Panc1 (cell line): ENCODE results near the gene CXCR6.

Experiments
- POLR2AphosphoS5 ChIP-seq: IDR thresholded peaks from 2 replicates; pipeline ENCODE4 v1.6.1; 2012; ENCODE audit warnings: mild to moderate bottlenecking, low read depth, low read length, moderate library complexity
- REST ChIP-seq, 2 experiments: IDR thresholded peaks; 2 replicates each; pipeline ENCODE4 v1.6.1; 2011 to 2012; ENCODE audit warnings: low read depth in 2 of 2, control low read depth in 1 of 2, low read length in 1 of 2, mild to moderate bottlenecking in 1 of 2, moderate library complexity in 1 of 2; ENCODE audit not compliant: insufficient read depth in 1 of 2
- SIN3A ChIP-seq: IDR thresholded peaks from 2 replicates; pipeline ENCODE4 v1.6.1; 2012; ENCODE audit warnings: low read depth, mild to moderate bottlenecking, low read length, moderate library complexity, borderline replicate concordance; ENCODE audit not compliant: insufficient read depth
- TCF7L2 ChIP-seq: IDR thresholded peaks from 2 replicates; pipeline ENCODE4 v1.6.1; 2011; ENCODE audit warnings: mild to moderate bottlenecking, low read depth, low read length, inconsistent platforms
- TF ChIP-seq, protein P1 (sequence below): fragments of 450-650 bp; IDR thresholded peaks from 2 replicates; pipeline ENCODE4 v1.5.1; 2017; ENCODE audit warnings: mild to moderate bottlenecking

- TF ChIP-seq, protein P1, sequence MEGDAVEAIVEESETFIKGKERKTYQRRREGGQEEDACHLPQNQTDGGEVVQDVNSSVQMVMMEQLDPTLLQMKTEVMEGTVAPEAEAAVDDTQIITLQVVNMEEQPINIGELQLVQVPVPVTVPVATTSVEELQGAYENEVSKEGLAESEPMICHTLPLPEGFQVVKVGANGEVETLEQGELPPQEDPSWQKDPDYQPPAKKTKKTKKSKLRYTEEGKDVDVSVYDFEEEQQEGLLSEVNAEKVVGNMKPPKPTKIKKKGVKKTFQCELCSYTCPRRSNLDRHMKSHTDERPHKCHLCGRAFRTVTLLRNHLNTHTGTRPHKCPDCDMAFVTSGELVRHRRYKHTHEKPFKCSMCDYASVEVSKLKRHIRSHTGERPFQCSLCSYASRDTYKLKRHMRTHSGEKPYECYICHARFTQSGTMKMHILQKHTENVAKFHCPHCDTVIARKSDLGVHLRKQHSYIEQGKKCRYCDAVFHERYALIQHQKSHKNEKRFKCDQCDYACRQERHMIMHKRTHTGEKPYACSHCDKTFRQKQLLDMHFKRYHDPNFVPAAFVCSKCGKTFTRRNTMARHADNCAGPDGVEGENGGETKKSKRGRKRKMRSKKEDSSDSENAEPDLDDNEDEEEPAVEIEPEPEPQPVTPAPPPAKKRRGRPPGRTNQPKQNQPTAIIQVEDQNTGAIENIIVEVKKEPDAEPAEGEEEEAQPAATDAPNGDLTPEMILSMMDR = no peak
- TF ChIP-seq REST (IDR thresholded peaks at IDR 0.05; ENCODE audit: insufficient read depth in 1 of 2, low read depth in 2 of 2, low read length in 1 of 2) = no peak
- no peak for TF ChIP-seq POLR2AphosphoS5
- TF ChIP-seq SIN3A = no peak
- TF ChIP-seq TCF7L2 = no peak
Observed at GRCh38 chr3:45980229-45980813, 37.1 kb downstream of the CXCR6 start.
